Body of pancreas (tissue), 4 donors: ENCODE measurements around the gene PDE7B. TPM values are rescaled to one million over a fixed set of nuclear protein-coding genes. Genes with fewer than 3 reads are reported as not detected.
"Not testable (repeated sequence)": the region's sequence is repeated elsewhere in the genome, so short reads cannot be mapped to it uniquely, and the experiment has no call there.

Experiments used
- ATAC-seq: fragments of 150-250 bp; one replicate; pipeline ENCODE4 v1.9.1; 2016
- DNase-seq, 4 donors: peaks; one replicate each; pipeline ENCODE4 v3.0.0-alpha.2; 2019
- H3K27ac ChIP-seq, 4 donors: fragments of 200-600 bp; sonication (generic); 1 replicate in 3 of 4; 2 replicates in 1 of 4; pipeline versions ENCODE4 v1.5.1 to v1.6.1; 2016 to 2019; ENCODE audit warnings: mild to moderate bottlenecking in 1 of 4, mixed read lengths in 1 of 4, moderate library complexity in 1 of 4
- H3K27me3 ChIP-seq, 2 donors: fragments of 200-600 bp; sonication (generic); one replicate each; pipeline ENCODE4 v1.6.0; 2016; ENCODE audit warnings: mild to moderate bottlenecking in 1 of 2
- H3K36me3 ChIP-seq, 2 donors: fragments of 200-600 bp; sonication (generic); replicated peaks in 1 of 2; 2 replicates each; pipeline ENCODE4 v1.5.1; 2016; ENCODE audit warnings: low read depth in 2 of 2; ENCODE audit not compliant: insufficient read depth in 1 of 2
- H3K4me1 ChIP-seq: fragments of 200-600 bp; sonication (generic); one replicate; pipeline ENCODE4 v1.6.0; 2016
- H3K4me3 ChIP-seq, 2 donors: fragments of 200-600 bp; sonication (generic); 1 replicate in 1 of 2; 2 replicates in 1 of 2; pipeline ENCODE4 v1.5.1; 2016 to 2019
- H3K9me3 ChIP-seq, 3 donors: fragments of 200-600 bp; sonication (generic); 1 replicate in 2 of 3; 2 replicates in 1 of 3; pipeline ENCODE4 v1.5.1; 2016
- POLR2A ChIP-seq, 3 donors: fragments of 450-650 bp; IDR thresholded peaks; one replicate each; pipeline ENCODE4 v1.6.1; 2016; ENCODE audit warnings: antibody characterized with exemption in 3 of 3, mild to moderate bottlenecking in 2 of 3
- WGBS, 2 donors: methylation state at CpG; one replicate each; pipeline ENCODE4 v1.1.5; 2017; 5-methylcytosine and 5-hydroxymethylcytosine counted together
- intact Hi-C: fragments of 100-400 bp; cut with DNase I; formaldehyde crosslinking; loops from one replicate; pipeline ENCODE4 v1.15.1; 2023
- total RNA-seq, 2 donors: library from RNA; depleted of rRNA; stranded (reverse); fragments of >200 nt; gene quantifications; one replicate each; pipeline ENCODE4 v1.1.0, GENCODE V29; 2016
- TF ChIP-seq, protein P1 (sequence below), 7 experiments: fragments of 450-650 bp in 4 of 7; fragments of 200-600 bp in 3 of 7; sonication (generic) in 3 of 7; IDR thresholded peaks; one replicate each; pipeline ENCODE4 v1.5.1; 2016 to 2019; ENCODE audit warnings: antibody characterized with exemption in 7 of 7

The PDE7B gene
- total RNA-seq, 2 donors from 2014 or later, result 1.0 to 2.3 TPM

DNA sequence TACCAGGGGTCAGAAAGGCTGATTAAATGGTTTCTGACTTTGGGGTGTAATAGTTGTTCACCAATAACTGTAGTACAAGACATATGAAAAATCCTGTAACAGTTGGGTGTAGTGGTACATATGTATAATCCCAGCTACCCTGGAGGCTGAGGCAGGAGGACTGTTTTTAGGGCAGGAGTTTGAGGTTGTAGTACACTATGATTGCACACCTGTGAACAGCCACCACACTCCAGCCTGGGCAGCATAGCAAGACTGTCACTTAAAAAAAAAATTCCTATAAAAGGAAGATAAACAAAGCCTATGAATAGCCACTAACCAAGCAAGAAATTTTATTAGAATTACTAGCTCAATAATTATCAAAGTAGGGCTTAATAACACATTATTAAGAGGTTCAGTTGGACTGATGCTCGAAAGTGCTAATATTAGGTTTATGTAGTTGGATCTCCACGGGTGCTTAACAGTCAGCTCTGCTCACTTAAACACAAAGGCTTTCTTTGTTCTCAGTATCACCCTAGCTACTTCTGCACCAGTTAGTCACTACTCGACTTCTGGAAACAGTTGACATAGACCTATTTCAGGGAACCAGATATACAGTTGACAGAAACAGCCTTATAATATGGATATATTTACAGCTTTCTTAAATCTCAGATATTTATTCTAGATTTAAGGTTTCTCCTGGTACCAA lies 285.6 kb downstream of the PDE7B start:
- TF ChIP-seq POLR2A (IDR thresholded peaks at IDR 0.05), result no peak
- TF ChIP-seq, protein P1, sequence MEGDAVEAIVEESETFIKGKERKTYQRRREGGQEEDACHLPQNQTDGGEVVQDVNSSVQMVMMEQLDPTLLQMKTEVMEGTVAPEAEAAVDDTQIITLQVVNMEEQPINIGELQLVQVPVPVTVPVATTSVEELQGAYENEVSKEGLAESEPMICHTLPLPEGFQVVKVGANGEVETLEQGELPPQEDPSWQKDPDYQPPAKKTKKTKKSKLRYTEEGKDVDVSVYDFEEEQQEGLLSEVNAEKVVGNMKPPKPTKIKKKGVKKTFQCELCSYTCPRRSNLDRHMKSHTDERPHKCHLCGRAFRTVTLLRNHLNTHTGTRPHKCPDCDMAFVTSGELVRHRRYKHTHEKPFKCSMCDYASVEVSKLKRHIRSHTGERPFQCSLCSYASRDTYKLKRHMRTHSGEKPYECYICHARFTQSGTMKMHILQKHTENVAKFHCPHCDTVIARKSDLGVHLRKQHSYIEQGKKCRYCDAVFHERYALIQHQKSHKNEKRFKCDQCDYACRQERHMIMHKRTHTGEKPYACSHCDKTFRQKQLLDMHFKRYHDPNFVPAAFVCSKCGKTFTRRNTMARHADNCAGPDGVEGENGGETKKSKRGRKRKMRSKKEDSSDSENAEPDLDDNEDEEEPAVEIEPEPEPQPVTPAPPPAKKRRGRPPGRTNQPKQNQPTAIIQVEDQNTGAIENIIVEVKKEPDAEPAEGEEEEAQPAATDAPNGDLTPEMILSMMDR (IDR thresholded peaks at IDR 0.05), result no peak
- Histone ChIP-seq H3K27me3 (no peaks in the 10 kb centered on the region), H3K27ac (peak overlapping the region in 3 of 4 donors; percentile 16 to 40 (median 28)), H3K36me3 (no peaks in the 10 kb centered on the region), H3K4me3 (no peak overlapping the region), H3K9me3 (no peaks in the 10 kb centered on the region), H3K4me1 (peaks cover 10% of the 10 kb centered on the region)
- intact Hi-C loops, result no loop called here
- peak; percentile 90 for ATAC-seq
- no peak for DNase-seq
- WGBS, 2 donors, result 15 to 29% methylated on average over 3 of the region's 3 CpGs

DNA sequence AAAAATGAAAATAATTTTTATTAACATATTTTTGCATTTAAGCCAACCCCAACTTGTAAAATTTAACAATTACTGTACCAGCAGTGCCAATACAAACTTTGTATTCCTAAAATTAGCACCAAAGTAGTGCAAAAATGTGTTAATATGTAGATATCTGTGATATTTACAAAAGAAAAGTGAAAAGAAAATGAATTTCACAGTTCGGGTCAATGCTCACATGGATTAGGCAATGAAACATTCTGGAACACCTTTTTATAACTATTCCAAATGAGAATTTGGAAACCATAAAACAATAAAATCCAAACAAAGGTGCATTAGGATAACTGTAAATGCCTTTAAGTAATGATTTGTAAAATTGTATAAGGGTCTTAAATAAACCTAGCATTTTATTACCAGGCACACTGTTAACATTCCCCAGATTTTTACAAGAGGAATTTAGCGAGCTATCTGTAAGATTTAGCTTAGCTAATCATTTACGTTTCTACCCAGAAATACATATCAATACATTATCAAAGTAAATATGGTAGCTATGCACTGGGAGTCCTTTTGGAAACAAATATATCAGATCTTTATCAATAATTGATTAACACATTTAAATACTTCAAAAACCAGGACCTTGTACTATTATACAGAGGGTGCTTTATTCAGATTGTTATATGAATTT lies 286.4 kb downstream of the PDE7B start:
- intact Hi-C loops, result no loop called here
- no peaks in the 10 kb centered on the region for H3K9me3 ChIP-seq
- H3K4me3 ChIP-seq, result no peak overlapping the region
- TF ChIP-seq, protein P1 (IDR thresholded peaks at IDR 0.05), result no peak
- TF ChIP-seq POLR2A (IDR thresholded peaks at IDR 0.05), result no peak
- H3K27ac ChIP-seq, result peak overlapping the region in 3 of 4 donors; percentile 16 to 40 (median 28)
- no peaks in the 10 kb centered on the region for H3K36me3 ChIP-seq
- no peaks in the 10 kb centered on the region for H3K27me3 ChIP-seq
- WGBS, 2 donors, result 17% methylated on average over 3 of the region's 3 CpGs
- no peak for DNase-seq
- ATAC-seq, result no peak
- H3K4me1 ChIP-seq, result peaks cover 10% of the 10 kb centered on the region

DNA sequence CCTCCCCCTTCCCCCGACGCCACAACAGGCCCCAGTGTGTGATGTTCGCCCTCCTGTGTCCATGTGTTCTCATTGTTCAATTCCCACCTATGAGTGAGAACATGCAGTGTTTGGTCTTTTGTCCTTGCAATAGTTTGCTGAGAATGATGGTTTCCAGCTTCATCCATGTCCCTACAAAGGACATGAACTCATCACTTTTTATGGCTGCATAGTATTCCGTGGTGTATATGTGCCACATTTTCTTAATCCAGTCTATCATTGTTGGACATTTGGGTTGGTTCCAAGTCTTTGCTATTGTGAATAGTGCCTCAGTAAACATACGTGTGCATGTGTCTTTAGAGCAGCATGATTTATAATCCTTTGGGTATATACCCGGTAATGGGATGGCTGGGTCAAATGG lies 287.6 kb downstream of the PDE7B start:
- H3K9me3 ChIP-seq, H3K36me3 ChIP-seq, DNase-seq, intact Hi-C loops, H3K27me3 ChIP-seq, H3K4me3 ChIP-seq, ATAC-seq, H3K27ac ChIP-seq: not testable (repeated sequence)
- H3K4me1 ChIP-seq, result peaks cover 10% of the 10 kb centered on the region
- 94 to 95% methylated on average over 6 of the region's 6 CpGs for WGBS, 2 donors

DNA sequence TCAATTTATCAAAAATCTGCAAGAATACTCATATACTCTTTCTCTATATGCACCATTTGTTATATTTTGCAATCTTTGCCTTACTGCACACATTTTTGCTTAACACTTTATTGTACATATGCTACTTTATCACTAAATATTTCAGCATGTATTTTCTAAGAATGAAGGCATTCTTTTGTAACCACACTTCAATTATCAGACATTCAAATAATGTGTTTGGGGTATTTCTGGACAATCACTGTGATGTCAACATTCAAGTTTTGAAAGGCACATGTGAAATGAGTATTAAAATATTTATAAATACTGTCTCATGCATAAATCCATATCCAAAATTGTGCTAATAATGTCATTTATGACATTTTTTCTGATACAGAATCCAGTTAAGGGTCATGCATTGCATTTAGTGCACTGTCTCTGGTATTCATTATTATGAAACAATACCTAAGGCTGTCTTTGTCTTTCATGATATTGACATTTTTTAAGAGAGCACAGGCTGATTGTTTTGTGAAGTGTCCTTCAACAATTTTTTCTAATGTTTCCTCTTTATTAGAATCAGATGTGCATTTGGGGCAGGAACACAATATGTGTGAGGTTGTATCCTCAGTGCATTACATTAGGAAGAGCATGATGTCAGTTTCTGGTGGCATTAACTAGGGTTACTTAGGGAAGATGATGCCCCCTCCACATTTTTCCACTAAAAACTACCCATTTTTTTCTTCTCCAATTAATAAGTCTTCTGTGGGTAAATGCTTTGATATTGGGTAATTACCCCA lies 292.9 kb downstream of the PDE7B start:
- Histone ChIP-seq H3K4me3 (no peak overlapping the region), H3K9me3 (no peaks in the 10 kb centered on the region), H3K4me1 (no peaks in the 10 kb centered on the region), H3K27me3 (no peaks in the 10 kb centered on the region), H3K36me3 (no peaks in the 10 kb centered on the region), H3K27ac (no peak overlapping the region)
- TF ChIP-seq, protein P1 (IDR thresholded peaks at IDR 0.05), result no peak
- TF ChIP-seq POLR2A (IDR thresholded peaks at IDR 0.05), result no peak
- DNase-seq, result no peak
- ATAC-seq, result no peak
- intact Hi-C loops, result no loop called here

DNA sequence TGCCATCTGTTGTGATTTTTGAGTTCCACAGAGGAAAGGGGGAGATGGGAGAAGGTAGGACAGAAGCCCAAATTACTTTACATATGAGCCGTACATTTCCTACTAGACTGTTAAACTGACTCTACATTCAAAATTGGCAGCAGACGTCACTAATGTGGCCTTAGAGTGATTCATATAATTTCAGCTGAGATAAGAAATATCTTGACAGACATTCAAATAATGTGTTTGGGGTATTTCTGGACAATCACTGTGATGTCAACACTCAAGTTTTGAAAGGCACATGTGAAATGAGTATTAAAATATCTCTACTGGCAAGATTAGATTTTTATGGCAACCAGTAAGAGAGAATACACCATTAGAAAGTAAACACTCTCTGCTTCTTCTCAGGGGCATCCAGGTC lies 294.6 kb downstream of the PDE7B start:
- no peak overlapping the region for H3K4me3 ChIP-seq
- ATAC-seq (no peak), DNase-seq (no peak)
- no peaks in the 10 kb centered on the region for H3K36me3 ChIP-seq
- no peak overlapping the region for H3K27ac ChIP-seq
- H3K9me3 ChIP-seq, result no peaks in the 10 kb centered on the region
- H3K27me3 ChIP-seq, result no peaks in the 10 kb centered on the region
- TF ChIP-seq, protein P1 (IDR thresholded peaks at IDR 0.05), result no peak
- TF ChIP-seq POLR2A (IDR thresholded peaks at IDR 0.05), result no peak
- H3K4me1 ChIP-seq, result no peaks in the 10 kb centered on the region
- intact Hi-C loops, result no loop called here
- 76 to 80% methylated on average over 2 of the region's 2 CpGs for whole genome bisulfite sequencing, 2 donors
